Neuronal stem cell (in vitro differentiated cells): ENCODE data around the gene STAG1.
"Not testable (repeated sequence)": the region's sequence is repeated elsewhere in the genome, so short reads cannot be mapped to it uniquely, and the experiment has no call there.

Experiments
- DNase-seq: peaks from one replicate; pipeline ENCODE4 v3.0.0-alpha.2; 2013; ENCODE audit warnings: low spot score
- H2AFZ ChIP-seq: one replicate; pipeline ENCODE4 v1.6.1; 2013; ENCODE audit warnings: mild to moderate bottlenecking, low read length, inconsistent platforms
- H2AK5ac ChIP-seq: 2 replicates; pipeline ENCODE4 v1.6.1; 2013; ENCODE audit warnings: low read depth, mild to moderate bottlenecking, inconsistent platforms, low read length, moderate library complexity, mixed read lengths
- H2BK120ac ChIP-seq: 2 replicates; pipeline ENCODE4 v1.6.1; 2013; ENCODE audit warnings: low read depth, mild to moderate bottlenecking, inconsistent platforms, low read length, moderate library complexity, mixed read lengths
- H2BK12ac ChIP-seq: one replicate; pipeline ENCODE4 v1.6.1; 2013; ENCODE audit warnings: low read length, inconsistent platforms
- H2BK15ac ChIP-seq: 2 replicates; pipeline ENCODE4 v1.6.1; 2013; ENCODE audit warnings: mild to moderate bottlenecking, low read length, inconsistent platforms, mixed read lengths
- H2BK5ac ChIP-seq: one replicate; pipeline ENCODE4 v1.6.1; 2013; ENCODE audit warnings: inconsistent platforms, mild to moderate bottlenecking, low read length, moderate library complexity
- H3K14ac ChIP-seq: one replicate; pipeline ENCODE4 v1.6.1; 2013; ENCODE audit warnings: low read length, inconsistent platforms
- H3K18ac ChIP-seq: 2 replicates; pipeline ENCODE4 v1.6.1; 2013; ENCODE audit warnings: low read length, inconsistent platforms
- H3K23ac ChIP-seq: 2 replicates; pipeline ENCODE4 v1.6.1; 2013; ENCODE audit warnings: low read depth, mild to moderate bottlenecking, mixed read lengths, low read length, inconsistent platforms; ENCODE audit not compliant: poor library complexity
- H3K27ac ChIP-seq: replicated peaks from 3 replicates; pipeline ENCODE4 v1.5.1; 2013; ENCODE audit warnings: low read length, inconsistent platforms
- H3K27me3 ChIP-seq, 3 experiments: 2 replicates each; pipeline ENCODE4 v1.6.1; 2013; ENCODE audit warnings: low read length in 3 of 3, mild to moderate bottlenecking in 2 of 3, inconsistent platforms in 1 of 3, low read depth in 1 of 3, mixed read lengths in 1 of 3, moderate library complexity in 1 of 3; ENCODE audit not compliant: control insufficient read depth in 3 of 3, insufficient read depth in 3 of 3
- H3K36me3 ChIP-seq, 2 donors: replicated peaks in 1 of 2; 2 replicates each; pipeline ENCODE4 v1.6.1; 2013; ENCODE audit warnings: low read length in 2 of 2; ENCODE audit not compliant: control insufficient read depth in 2 of 2, insufficient read depth in 2 of 2
- H3K4ac ChIP-seq: 2 replicates; pipeline ENCODE4 v1.6.1; 2013; ENCODE audit warnings: inconsistent platforms, mild to moderate bottlenecking, low read length, moderate library complexity
- H3K4me1 ChIP-seq, 2 donors: 1 replicate in 1 of 2; 2 replicates in 1 of 2; pipeline ENCODE4 v1.6.1; 2013; ENCODE audit warnings: low read length in 2 of 2, low read depth in 1 of 2; ENCODE audit not compliant: control insufficient read depth in 2 of 2, insufficient read depth in 1 of 2
- H3K4me2 ChIP-seq: one replicate; pipeline ENCODE4 v1.6.1; 2013; ENCODE audit warnings: mild to moderate bottlenecking, low read length, inconsistent platforms; ENCODE audit not compliant: insufficient read depth, poor library complexity, severe bottlenecking
- H3K4me3 ChIP-seq, 2 donors: 2 replicates each; pipeline ENCODE4 v1.5.1; 2013; ENCODE audit warnings: low read length in 2 of 2, mild to moderate bottlenecking in 2 of 2, inconsistent platforms in 1 of 2, moderate library complexity in 1 of 2
- H3K79me1 ChIP-seq: one replicate; pipeline ENCODE4 v1.6.1; 2013; ENCODE audit warnings: low read depth, mild to moderate bottlenecking, inconsistent platforms, low read length, moderate library complexity
- H3K9ac ChIP-seq: one replicate; pipeline ENCODE4 v1.6.1; 2013; ENCODE audit warnings: mild to moderate bottlenecking, low read depth, low read length, inconsistent platforms; ENCODE audit not compliant: poor library complexity
- H3K9me3 ChIP-seq, 2 donors: replicated peaks in 1 of 2; 2 replicates each; pipeline versions ENCODE3 to v1.6.1; 2013; ENCODE audit warnings: low read length in 2 of 2, mild to moderate bottlenecking in 2 of 2, inconsistent platforms in 1 of 2, low read depth in 1 of 2, mixed read lengths in 1 of 2, moderate library complexity in 1 of 2; ENCODE audit not compliant: control insufficient read depth in 2 of 2, insufficient read depth in 1 of 2
- H4K8ac ChIP-seq: one replicate; pipeline ENCODE4 v1.6.1; 2013; ENCODE audit warnings: low read depth, mild to moderate bottlenecking, inconsistent platforms, low read length, moderate library complexity
- H4K91ac ChIP-seq: one replicate; pipeline ENCODE4 v1.6.1; 2013; ENCODE audit warnings: low read length, low read depth, mild to moderate bottlenecking, inconsistent platforms; ENCODE audit not compliant: poor library complexity
- WGBS, 2 donors: extraction: QIAGEN DNeasy Blood & Tissue Kit; methylation state at CpG; one replicate each; pipeline ENCODE4 v1.1.7; 2013; ENCODE audit warnings: missing lambda C conversion rate in 2 of 2, mixed read lengths in 1 of 2; ENCODE audit not compliant: insufficient read length in 2 of 2, insufficient replicate concordance in 1 of 2; ENCODE audit errors: extremely low coverage in 2 of 2; 5-methylcytosine and 5-hydroxymethylcytosine counted together

The STAG1 gene

GRCh38 chr3:136562026-136562425 is 190.2 kb downstream of the STAG1 start:
- Histone ChIP-seq H2AFZ (no peak overlapping the region), H3K27ac (no peak overlapping the region), H2BK5ac (no peak overlapping the region), H2BK15ac (no peak overlapping the region), H3K4me3 (no peak overlapping the region), H2BK12ac (no peak overlapping the region), H3K4me2 (no peak overlapping the region), H4K91ac (no peak overlapping the region), H3K9me3 (no peaks in the 10 kb centered on the region), H3K4ac (no peak overlapping the region), H3K18ac (no peak overlapping the region), H3K36me3 (peaks cover 0 to 8% of the 10 kb centered on the region in 2 donors), H2BK120ac (no peak overlapping the region), H3K27me3 (no peaks in the 10 kb centered on the region), H3K4me1 (no peaks in the 10 kb centered on the region), H3K23ac (no peak overlapping the region), H3K14ac (no peak overlapping the region), H2AK5ac (no peak overlapping the region), H3K9ac (no peak overlapping the region), H3K79me1 (no peaks in the 10 kb centered on the region), H4K8ac (no peak overlapping the region)
- DNase-seq = no peak
- no CpG with 5 or more reads among the region's 9 CpGs for WGBS, 2 donors

- DNase-seq = no peak
- H3K9ac ChIP-seq = no peak overlapping the region
- peaks cover 0 to 2% of the 10 kb centered on the region in 2 donors for H3K36me3 ChIP-seq
- H2BK5ac ChIP-seq = no peak overlapping the region
- H2BK120ac ChIP-seq = no peak overlapping the region
- no peak overlapping the region for H3K27ac ChIP-seq
- H2BK15ac ChIP-seq = no peak overlapping the region
- no peak overlapping the region for H3K4ac ChIP-seq
- no peaks in the 10 kb centered on the region for H3K9me3 ChIP-seq
- WGBS, 2 donors = no CpG with 5 or more reads among the region's 2 CpGs
- H3K79me1 ChIP-seq = no peaks in the 10 kb centered on the region
- no peak overlapping the region for H3K23ac ChIP-seq
- no peak overlapping the region for H2BK12ac ChIP-seq
- no peak overlapping the region for H4K8ac ChIP-seq
- H2AK5ac ChIP-seq = no peak overlapping the region
- no peak overlapping the region for H3K18ac ChIP-seq
- no peak overlapping the region for H2AFZ ChIP-seq
- H3K4me2 ChIP-seq = no peak overlapping the region
- no peaks in the 10 kb centered on the region for H3K4me1 ChIP-seq
- no peak overlapping the region for H3K14ac ChIP-seq
- no peak overlapping the region for H4K91ac ChIP-seq
- H3K27me3 ChIP-seq = no peaks in the 10 kb centered on the region
- no peak overlapping the region for H3K4me3 ChIP-seq
Observed at GRCh38 chr3:136559896-136560295, 192.3 kb downstream of the STAG1 start.

GRCh38 chr3:136549461-136549860 is 202.7 kb downstream of the STAG1 start:
- not testable (repeated sequence) for H3K9ac ChIP-seq, DNase-seq, H4K91ac ChIP-seq, H3K4ac ChIP-seq, H2AK5ac ChIP-seq, H2BK15ac ChIP-seq, H3K27ac ChIP-seq, H3K27me3 ChIP-seq, H3K4me1 ChIP-seq, H2BK5ac ChIP-seq, H3K4me3 ChIP-seq, H4K8ac ChIP-seq, H3K9me3 ChIP-seq, H3K18ac ChIP-seq, H3K79me1 ChIP-seq, H3K23ac ChIP-seq, H3K14ac ChIP-seq, H3K4me2 ChIP-seq, H2BK12ac ChIP-seq, H3K36me3 ChIP-seq, H2BK120ac ChIP-seq, H2AFZ ChIP-seq
- WGBS, 2 donors = no CpG with 5 or more reads among the region's 1 CpG

GRCh38 chr3:136547293-136547692 is 204.9 kb downstream of the STAG1 start:
- Histone ChIP-seq H3K23ac (no peak overlapping the region), H2BK120ac (no peak overlapping the region), H3K36me3 (no peaks in the 10 kb centered on the region), H4K91ac (no peak overlapping the region), H3K4me2 (no peak overlapping the region), H3K4ac (no peak overlapping the region), H2BK5ac (no peak overlapping the region), H2BK15ac (no peak overlapping the region), H4K8ac (no peak overlapping the region), H3K4me1 (no peaks in the 10 kb centered on the region), H2BK12ac (no peak overlapping the region), H2AK5ac (no peak overlapping the region), H3K18ac (no peak overlapping the region), H3K27ac (no peak overlapping the region), H2AFZ (no peak overlapping the region), H3K9me3 (no peaks in the 10 kb centered on the region), H3K9ac (no peak overlapping the region), H3K4me3 (no peak overlapping the region), H3K14ac (no peak overlapping the region), H3K79me1 (no peaks in the 10 kb centered on the region), H3K27me3 (no peaks in the 10 kb centered on the region)
- DNase-seq = no peak
